Osteoblast (primary cell): ENCODE data around the gene FASLG. TPM values are rescaled to one million over a fixed set of nuclear protein-coding genes. Genes with fewer than 3 reads are reported as not detected.

Experiments used
- DNase-seq: peaks from one replicate; pipeline ENCODE4 v3.0.0; 2011; ENCODE audit warnings: low spot score, mixed read lengths; ENCODE audit not compliant: insufficient read length; ENCODE audit errors: missing footprints
- H2AFZ ChIP-seq: 2 replicates; pipeline ENCODE4 v1.6.0; 2011; ENCODE audit warnings: mild to moderate bottlenecking, low read length
- H3K27ac ChIP-seq: 2 replicates; pipeline ENCODE4 v1.5.1; 2011; ENCODE audit warnings: mild to moderate bottlenecking, low read depth, low read length, moderate library complexity
- H3K27me3 ChIP-seq: 2 replicates; pipeline ENCODE4 v1.6.0; 2012; ENCODE audit warnings: mild to moderate bottlenecking, control low read depth, inconsistent platforms, low read length, moderate library complexity; ENCODE audit not compliant: insufficient read depth
- H3K36me3 ChIP-seq: 2 replicates; pipeline ENCODE4 v1.5.1; 2011; ENCODE audit warnings: mild to moderate bottlenecking, low read length, control low read depth, moderate library complexity; ENCODE audit not compliant: insufficient read depth
- H3K4me1 ChIP-seq: 2 replicates; pipeline ENCODE4 v1.5.1; 2011; ENCODE audit warnings: mild to moderate bottlenecking, low read length, control low read depth, moderate library complexity; ENCODE audit not compliant: insufficient read depth
- H3K4me2 ChIP-seq: 2 replicates; pipeline ENCODE4 v1.6.0; 2011; ENCODE audit warnings: mild to moderate bottlenecking, low read length; ENCODE audit not compliant: insufficient read depth
- H3K4me3 ChIP-seq: fragments of 200-600 bp; sonication (generic); 3 replicates; pipeline ENCODE4 v1.5.1; 2012; ENCODE audit warnings: mild to moderate bottlenecking, low read length, inconsistent platforms; ENCODE audit not compliant: insufficient read depth
- H3K79me2 ChIP-seq: 2 replicates; pipeline ENCODE4 v1.6.0; 2012; ENCODE audit warnings: mild to moderate bottlenecking, low read length, control low read depth, inconsistent platforms; ENCODE audit not compliant: insufficient read depth
- H3K9me3 ChIP-seq: 2 replicates; pipeline ENCODE4 v1.5.1; 2011; ENCODE audit warnings: low read depth, low read length, control low read depth
- H4K20me1 ChIP-seq: 2 replicates; pipeline ENCODE4 v1.6.0; 2012; ENCODE audit warnings: mild to moderate bottlenecking, low read length, control low read depth; ENCODE audit not compliant: insufficient read depth
- total RNA-seq: library from RNA; depleted of rRNA; stranded (reverse); fragments of >200 nt; gene quantifications from 2 replicates; pipeline ENCODE4 v1.2.3, GENCODE V29; 2012
- TF ChIP-seq, protein P1 (sequence below): IDR thresholded peaks from 2 replicates; pipeline ENCODE4 v1.5.1; 2011; ENCODE audit warnings: mild to moderate bottlenecking, low read depth, low read length, moderate library complexity; ENCODE audit errors: extremely low read depth

FASLG gene
- total RNA-seq, 1 donor: not detected

DNA sequence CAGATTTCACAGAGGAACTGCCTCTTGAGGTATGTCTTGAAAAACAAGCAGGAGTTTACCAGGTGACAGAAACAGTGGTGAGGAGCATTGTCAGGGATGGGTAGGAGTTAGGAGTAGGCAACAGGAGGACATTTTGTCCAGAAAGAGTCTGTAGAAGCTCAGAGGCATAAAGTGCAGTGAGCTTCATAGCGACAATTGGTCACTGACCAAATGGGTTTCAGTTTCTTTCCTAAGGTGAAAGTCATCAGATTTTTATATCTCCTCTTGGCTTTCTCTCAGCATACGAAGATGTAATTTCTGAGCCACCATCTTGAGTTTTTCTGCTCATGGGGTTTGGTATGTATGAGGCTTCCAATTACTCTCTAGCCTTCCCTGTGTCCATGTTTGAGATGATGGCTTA, 29.3 kb upstream of the FASLG start:
- no peaks in the 10 kb centered on the region for H3K27me3 ChIP-seq
- no peak for DNase-seq
- no peak overlapping the region for H3K27ac ChIP-seq
- H3K4me3 ChIP-seq: no peak overlapping the region
- H3K36me3 ChIP-seq: no peaks in the 10 kb centered on the region
- H3K4me1 ChIP-seq: peaks cover 14% of the 10 kb centered on the region
- no peaks in the 10 kb centered on the region for H3K79me2 ChIP-seq
- no peaks in the 10 kb centered on the region for H4K20me1 ChIP-seq
- peak overlapping the region; percentile 16 for H2AFZ ChIP-seq
- TF ChIP-seq, protein P1, sequence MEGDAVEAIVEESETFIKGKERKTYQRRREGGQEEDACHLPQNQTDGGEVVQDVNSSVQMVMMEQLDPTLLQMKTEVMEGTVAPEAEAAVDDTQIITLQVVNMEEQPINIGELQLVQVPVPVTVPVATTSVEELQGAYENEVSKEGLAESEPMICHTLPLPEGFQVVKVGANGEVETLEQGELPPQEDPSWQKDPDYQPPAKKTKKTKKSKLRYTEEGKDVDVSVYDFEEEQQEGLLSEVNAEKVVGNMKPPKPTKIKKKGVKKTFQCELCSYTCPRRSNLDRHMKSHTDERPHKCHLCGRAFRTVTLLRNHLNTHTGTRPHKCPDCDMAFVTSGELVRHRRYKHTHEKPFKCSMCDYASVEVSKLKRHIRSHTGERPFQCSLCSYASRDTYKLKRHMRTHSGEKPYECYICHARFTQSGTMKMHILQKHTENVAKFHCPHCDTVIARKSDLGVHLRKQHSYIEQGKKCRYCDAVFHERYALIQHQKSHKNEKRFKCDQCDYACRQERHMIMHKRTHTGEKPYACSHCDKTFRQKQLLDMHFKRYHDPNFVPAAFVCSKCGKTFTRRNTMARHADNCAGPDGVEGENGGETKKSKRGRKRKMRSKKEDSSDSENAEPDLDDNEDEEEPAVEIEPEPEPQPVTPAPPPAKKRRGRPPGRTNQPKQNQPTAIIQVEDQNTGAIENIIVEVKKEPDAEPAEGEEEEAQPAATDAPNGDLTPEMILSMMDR: no peak
- no peaks in the 10 kb centered on the region for H3K9me3 ChIP-seq
- peak overlapping the region; percentile 20 for H3K4me2 ChIP-seq

DNA sequence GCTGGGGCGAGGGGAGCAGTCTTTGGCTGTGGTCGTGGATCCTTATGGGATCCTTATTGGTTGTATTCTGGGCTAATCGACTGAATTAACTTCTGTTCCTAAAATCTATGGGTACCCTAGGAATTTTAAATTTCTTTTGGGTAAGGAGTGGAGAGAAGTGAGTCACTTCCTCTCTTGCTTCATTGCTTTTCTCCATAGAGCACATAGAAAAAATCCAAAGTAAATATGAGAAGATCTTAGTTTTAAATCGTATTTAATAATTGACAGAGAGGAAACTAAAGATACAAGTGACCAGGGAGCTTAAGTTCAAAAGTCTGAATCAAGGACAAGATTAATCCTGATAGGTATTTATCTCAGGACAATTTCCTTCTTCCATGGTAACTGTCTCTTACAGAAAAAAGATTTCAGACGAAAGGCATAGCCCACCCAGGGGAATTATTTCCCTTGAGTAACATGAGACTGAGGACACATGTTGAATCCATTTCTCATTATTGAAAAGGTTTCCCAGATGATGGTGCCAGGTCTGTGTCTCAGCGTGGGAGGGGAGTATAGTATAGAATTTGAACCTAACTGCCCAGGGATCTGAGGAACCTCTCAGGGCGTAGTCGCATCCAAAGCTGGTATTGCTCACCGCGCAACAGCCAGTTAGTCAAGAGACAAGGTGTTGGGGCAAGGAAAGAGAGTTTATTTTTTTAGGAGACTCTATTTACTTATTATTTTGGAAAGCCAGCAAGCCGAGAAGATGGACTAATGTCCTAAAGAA, 28.7 kb upstream of the FASLG start:
- no peak for DNase-seq
- peaks cover 14% of the 10 kb centered on the region for H3K4me1 ChIP-seq
- H3K9me3 ChIP-seq: no peaks in the 10 kb centered on the region
- H2AFZ ChIP-seq: peak overlapping the region; percentile 73
- H4K20me1 ChIP-seq: no peaks in the 10 kb centered on the region
- peak overlapping the region; percentile 25 for H3K27ac ChIP-seq
- no peaks in the 10 kb centered on the region for H3K36me3 ChIP-seq
- TF ChIP-seq, protein P1: no peak
- peak overlapping the region; percentile 20 for H3K4me2 ChIP-seq
- H3K4me3 ChIP-seq: no peak overlapping the region
- H3K79me2 ChIP-seq: no peaks in the 10 kb centered on the region
- H3K27me3 ChIP-seq: no peaks in the 10 kb centered on the region

DNA sequence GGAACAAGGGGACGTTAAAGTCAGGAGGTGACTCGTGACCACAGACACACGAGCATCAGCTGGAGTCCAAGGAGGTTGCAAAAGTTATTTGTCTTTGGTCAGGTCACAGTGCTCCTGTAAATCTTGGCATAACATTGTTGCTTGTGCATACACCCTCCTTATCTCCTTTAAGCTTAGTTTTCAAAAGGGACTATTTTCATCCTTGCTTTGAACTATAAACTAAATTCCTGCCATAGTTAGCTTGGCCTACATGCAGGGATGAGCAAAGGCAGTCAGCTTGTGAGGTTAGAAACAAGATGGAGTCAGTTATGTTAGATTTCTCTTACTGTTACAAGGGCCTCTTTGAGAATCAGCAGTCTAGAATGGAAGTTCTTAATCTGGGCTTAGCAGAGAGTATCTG, 28.0 kb upstream of the FASLG start:
- DNase-seq: no peak
- peak overlapping the region; percentile 20 for H3K4me2 ChIP-seq
- H2AFZ ChIP-seq: peak overlapping the region; percentile 73
- H3K9me3 ChIP-seq: no peaks in the 10 kb centered on the region
- H3K79me2 ChIP-seq: no peaks in the 10 kb centered on the region
- H3K27ac ChIP-seq: peak overlapping the region; percentile 25
- H3K4me1 ChIP-seq: peaks cover 14% of the 10 kb centered on the region
- TF ChIP-seq, protein P1: no peak
- H3K4me3 ChIP-seq: no peak overlapping the region
- H3K27me3 ChIP-seq: no peaks in the 10 kb centered on the region
- H4K20me1 ChIP-seq: no peaks in the 10 kb centered on the region
- no peaks in the 10 kb centered on the region for H3K36me3 ChIP-seq

DNA sequence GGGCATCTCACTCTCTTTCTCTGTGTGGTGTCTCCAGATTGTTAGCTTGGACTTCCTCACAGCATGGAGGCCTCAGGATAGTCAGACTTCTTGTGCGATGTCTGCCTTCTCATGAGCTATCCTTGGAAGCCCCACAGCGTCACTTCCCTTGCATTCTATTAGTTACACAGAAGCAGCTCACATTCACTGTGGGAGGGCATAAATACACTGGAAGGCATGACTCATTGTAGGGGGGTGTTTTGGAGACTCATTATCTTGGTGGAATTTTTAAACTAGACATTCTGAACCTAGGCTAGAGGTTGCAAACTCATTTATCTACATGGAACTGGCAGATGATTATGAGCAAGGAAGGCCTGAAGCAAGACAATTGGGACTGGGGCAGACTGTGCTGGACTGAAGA, 21.4 kb upstream of the FASLG start:
- Histone ChIP-seq H3K79me2 (no peaks in the 10 kb centered on the region), H2AFZ (peak overlapping the region; percentile 79), H3K9me3 (peaks cover 8% of the 10 kb centered on the region), H3K4me3 (peak overlapping the region; percentile 22), H3K4me1 (peaks cover 32% of the 10 kb centered on the region), H3K27ac (peak overlapping the region; percentile 92), H3K36me3 (no peaks in the 10 kb centered on the region), H3K4me2 (peak overlapping the region; percentile 59), H4K20me1 (no peaks in the 10 kb centered on the region), H3K27me3 (no peaks in the 10 kb centered on the region)
- peak; percentile 44 for DNase-seq
- TF ChIP-seq, protein P1: no peak
